GM21576 (cell line): ENCODE results near the gene FKBP9.
"Not testable (repeated sequence)": the region's sequence is repeated elsewhere in the genome, so short reads cannot be mapped to it uniquely, and the experiment has no call there.

ENCODE experiments used
- ATAC-seq: cut with Tn5 transposase; IDR thresholded peaks from one replicate; pipeline ENCODE4 v1.9.1; 2021; ENCODE audit warnings: mild to moderate bottlenecking, moderate library complexity; ENCODE audit not compliant: unreplicated experiment

The FKBP9 gene

GRCh38 chr7:33003111-33003510 lies 45.9 kb downstream of the FKBP9 start:
- ATAC-seq: not testable (repeated sequence)

- not testable (repeated sequence) for ATAC-seq
Observed at GRCh38 chr7:33004104-33004616, 46.9 kb downstream of the FKBP9 start.

GRCh38 chr7:33005193-33005592 lies 48.0 kb downstream of the FKBP9 start:
- not testable (repeated sequence) for ATAC-seq

GRCh38 chr7:33005690-33006089 lies 48.5 kb downstream of the FKBP9 start:
- ATAC-seq: not testable (repeated sequence)

GRCh38 chr7:33009734-33010133 lies 52.5 kb downstream of the FKBP9 start:
- no peak for ATAC-seq

- no peak for ATAC-seq
Observed at GRCh38 chr7:33012364-33012763, 55.1 kb downstream of the FKBP9 start.

GRCh38 chr7:33024189-33024757 lies 67.0 kb downstream of the FKBP9 start:
- ATAC-seq: no peak

- no peak for ATAC-seq
Observed at GRCh38 chr7:33035776-33036175, 78.5 kb downstream of the FKBP9 start.

- no peak for ATAC-seq
Observed at GRCh38 chr7:33038639-33039038, 81.4 kb downstream of the FKBP9 start.

- ATAC-seq: peak; percentile 37
Observed at GRCh38 chr7:33039257-33039902, 82.1 kb downstream of the FKBP9 start.

- no peak for ATAC-seq
Observed at GRCh38 chr7:33039903-33040292, 82.7 kb downstream of the FKBP9 start.

GRCh38 chr7:33040803-33041516 lies 83.7 kb downstream of the FKBP9 start:
- peak; percentile 97 for ATAC-seq

- ATAC-seq: no peak
Observed at GRCh38 chr7:33041631-33042428, 84.6 kb downstream of the FKBP9 start.

GRCh38 chr7:33043501-33044400 lies 86.5 kb downstream of the FKBP9 start:
- ATAC-seq: no peak

GRCh38 chr7:33044401-33044718 lies 87.1 kb downstream of the FKBP9 start:
- ATAC-seq: no peak

GRCh38 chr7:33044986-33045385 lies 87.7 kb downstream of the FKBP9 start:
- ATAC-seq: peak; percentile 39

- no peak for ATAC-seq
Observed at GRCh38 chr7:33048257-33048656, 91.0 kb downstream of the FKBP9 start.

- ATAC-seq: no peak
Observed at GRCh38 chr7:33048704-33049103, 91.5 kb downstream of the FKBP9 start.

GRCh38 chr7:33050535-33051318 lies 93.5 kb downstream of the FKBP9 start:
- ATAC-seq: peak; percentile 61

- no peak for ATAC-seq
Observed at GRCh38 chr7:33053721-33054120, 96.5 kb downstream of the FKBP9 start.
